Lung (tissue), 12 donors: ENCODE results near the gene PAQR9. TPM values are rescaled to one million over a fixed set of nuclear protein-coding genes. Genes with fewer than 3 reads are reported as not detected.

Experiments used
- ATAC-seq: fragments of 200-7000 bp; cut with Tn5 transposase; one replicate; pipeline ENCODE4 v1.9.1; 2020; ENCODE audit warnings: moderate number of reproducible peaks; ENCODE audit not compliant: insufficient read depth, low FRiP score
- DNase-seq, 3 donors: peaks; one replicate each; pipeline ENCODE4 v3.0.0-alpha.2; 2013 to 2017
- H3K27ac ChIP-seq, 2 donors: one replicate each; pipeline ENCODE4 v1.5.1; 2013; ENCODE audit warnings: mild to moderate bottlenecking in 2 of 2, moderate library complexity in 2 of 2, control low read depth in 1 of 2, inconsistent platforms in 1 of 2, low read depth in 1 of 2, low read length in 1 of 2
- H3K27me3 ChIP-seq, 3 donors: one replicate each; pipeline ENCODE4 v1.5.1; 2013; ENCODE audit warnings: low read length in 2 of 3; ENCODE audit not compliant: control insufficient read depth in 3 of 3, insufficient read depth in 3 of 3
- H3K36me3 ChIP-seq, 4 donors: one replicate each; pipeline ENCODE4 v1.5.1; 2013; ENCODE audit warnings: low read length in 4 of 4, mild to moderate bottlenecking in 1 of 4, moderate library complexity in 1 of 4; ENCODE audit not compliant: control insufficient read depth in 4 of 4, insufficient read depth in 4 of 4
- H3K4me1 ChIP-seq, 5 donors: one replicate each; pipeline ENCODE4 v1.5.1; 2013; ENCODE audit warnings: low read length in 5 of 5, mild to moderate bottlenecking in 2 of 5, moderate library complexity in 1 of 5; ENCODE audit not compliant: control insufficient read depth in 5 of 5, insufficient read depth in 5 of 5
- H3K4me3 ChIP-seq: one replicate; pipeline ENCODE4 v1.5.1; 2013; ENCODE audit warnings: mild to moderate bottlenecking, control low read depth, moderate library complexity
- H3K9ac ChIP-seq, 2 donors: one replicate each; pipeline ENCODE4 v1.5.1; 2013; ENCODE audit warnings: low read length in 2 of 2, control low read depth in 1 of 2; ENCODE audit not compliant: insufficient read depth in 1 of 2
- H3K9me3 ChIP-seq, 4 donors: one replicate each; pipeline ENCODE4 v1.5.1; 2013; ENCODE audit warnings: low read length in 3 of 4, mild to moderate bottlenecking in 1 of 4, moderate library complexity in 1 of 4; ENCODE audit not compliant: control insufficient read depth in 4 of 4, insufficient read depth in 3 of 4
- CTCF ChIP-seq: IDR thresholded peaks from 2 replicates; pipeline ENCODE4 v1.5.1; 2012; ENCODE audit warnings: mild to moderate bottlenecking; ENCODE audit errors: control extremely low read depth, extremely low read depth
- WGBS, 2 donors: extraction: QIAGEN DNeasy Blood & Tissue Kit; methylation state at CpG; one replicate each; pipeline ENCODE4 v1.1.7; 2013; 5-methylcytosine and 5-hydroxymethylcytosine counted together
- polyA plus RNA-seq, 2 donors: library from polyadenylated mRNA; stranded (reverse); fragments of 200-250 nt; gene quantifications; one replicate each; pipeline ENCODE4 v1.2.1, GENCODE V29; 2013
- total RNA-seq, 2 donors: library from RNA; depleted of rRNA in 1 of 2; stranded (reverse); fragments of >200 nt in 1 of 2; gene quantifications; one replicate each; pipeline ENCODE4 v1.2.1, GENCODE V29; 2014 to 2021
- donor health status: control.
- donor health status: control.
- donor health status: Bipolar disorder and iron deficiency.
- donor health status: healthy.
- donor health status: DM: yes; HTN: yes; CAD: no.

Gene PAQR9
- total and polyA plus RNA-seq, 4 donors = not detected

- peak within 1 kb of the TSS; percentile 97 for H3K4me3 ChIP-seq
- 0% methylated on average over 55 of the region's 55 CpGs for WGBS, 2 donors
- peaks cover 0 to 6% (median 0%) of the 10 kb centered on the region in 4 donors for H3K36me3 ChIP-seq
- no peaks in the 10 kb centered on the region for H3K27me3 ChIP-seq
- H3K9ac ChIP-seq = peak within 1 kb of the TSS; percentile 97 to 99
- H3K4me1 ChIP-seq = peaks cover 0 to 17% (median 11%) of the 10 kb centered on the region in 5 donors
- no peak for TF ChIP-seq CTCF
- peak; percentile 98 to 99 (median 99) for DNase-seq
- H3K9me3 ChIP-seq = no peaks in the 10 kb centered on the region
- H3K27ac ChIP-seq = peak within 1 kb of the TSS; percentile 95 to 99
- peak; percentile 98 for ATAC-seq
These were observed 38.1 kb upstream of the PAQR9 start, which contains the start of gene U2SURP for GRCh38 chr3:143001369-143002082. Gene U2SURP (plus strand): TSS chr3:143001570. CDS start chr3:143001629, 59 bp downstream.

- no peak for DNase-seq
- H3K27ac ChIP-seq = peak overlapping the region; percentile 95 to 99
- peak overlapping the region; percentile 62 for H3K4me3 ChIP-seq
- no peaks in the 10 kb centered on the region for H3K27me3 ChIP-seq
- WGBS, 2 donors = 0 to 1% methylated on average over 15 of the region's 15 CpGs
- peaks cover 0 to 6% (median 0%) of the 10 kb centered on the region in 4 donors for H3K36me3 ChIP-seq
- peak overlapping the region; percentile 96 to 99 for H3K9ac ChIP-seq
- TF ChIP-seq CTCF = no peak
- H3K4me1 ChIP-seq = peaks cover 0 to 17% (median 11%) of the 10 kb centered on the region in 5 donors
- no peaks in the 10 kb centered on the region for H3K9me3 ChIP-seq
- ATAC-seq = peak; percentile 54
These were observed 37.5 kb upstream of the PAQR9 start for GRCh38 chr3:143001034-143001368.

- Histone ChIP-seq H3K9me3 (no peaks in the 10 kb centered on the region), H3K27me3 (no peaks in the 10 kb centered on the region), H3K36me3 (peaks cover 0 to 6% (median 0%) of the 10 kb centered on the region in 4 donors), H3K27ac (peak overlapping the region; percentile 95 to 99), H3K9ac (peak overlapping the region; percentile 96 to 99), H3K4me3 (peak overlapping the region; percentile 30), H3K4me1 (peaks cover 0 to 17% (median 11%) of the 10 kb centered on the region in 5 donors)
- DNase-seq = peak in 1 of 3 donors; percentile 54
- ATAC-seq = no peak
- TF ChIP-seq CTCF = no peak
- 37 to 49% methylated on average over 10 of the region's 10 CpGs for WGBS, 2 donors
These were observed 37.1 kb upstream of the PAQR9 start for GRCh38 chr3:143000528-143000927.
